GM19324 (cell line): Measurements from ENCODE around the gene NRSN2.
"Not testable (repeated sequence)": the region's sequence is repeated elsewhere in the genome, so short reads cannot be mapped to it uniquely, and the experiment has no call there.

Source experiments
- ATAC-seq: cut with Tn5 transposase; IDR thresholded peaks from one replicate; pipeline ENCODE4 v1.9.1; 2021; ENCODE audit warnings: mild to moderate bottlenecking, moderate library complexity; ENCODE audit not compliant: unreplicated experiment, low FRiP score

NRSN2 gene

DNA sequence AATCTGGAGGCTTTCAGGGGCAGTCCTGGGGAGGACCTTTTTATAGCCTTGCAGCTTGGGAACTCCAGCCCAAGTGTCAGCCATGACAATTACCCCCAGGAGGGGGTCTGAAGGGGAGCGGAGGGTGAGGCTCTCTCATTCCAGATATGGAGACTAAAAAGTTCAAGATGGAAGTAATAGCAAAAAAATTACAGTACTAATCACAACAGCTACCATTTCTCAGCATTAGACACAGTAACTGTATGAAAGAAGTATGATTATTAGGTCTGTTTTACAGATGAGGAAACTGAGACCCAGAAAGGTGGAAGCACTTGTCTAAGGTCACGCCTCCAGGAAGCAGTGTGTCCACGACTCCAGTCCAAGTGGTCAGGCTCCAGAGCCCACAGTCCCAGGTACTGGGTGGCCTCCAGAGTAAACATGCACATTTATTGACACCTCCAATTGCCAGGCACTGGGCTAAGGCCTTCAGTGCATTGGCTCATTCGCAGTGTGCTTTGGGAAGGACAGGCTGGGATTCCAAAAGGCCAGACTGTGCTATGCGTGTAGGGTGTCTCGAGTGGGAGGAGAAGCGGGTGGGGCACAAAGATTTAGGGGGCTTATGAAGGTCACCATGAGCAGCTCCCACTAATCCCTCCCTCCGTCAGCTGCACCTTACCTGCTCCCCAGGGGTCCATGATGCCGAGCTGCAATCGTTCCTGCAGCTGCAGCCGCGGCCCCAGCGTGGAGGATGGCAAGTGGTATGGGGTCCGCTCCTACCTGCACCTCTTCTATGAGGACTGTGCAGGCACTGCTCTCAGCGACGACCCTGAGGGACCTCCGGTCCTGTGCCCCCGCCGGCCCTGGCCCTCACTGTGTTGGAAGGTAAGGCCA is 2.3 kb downstream of the NRSN2 start:
- no peak for ATAC-seq

DNA sequence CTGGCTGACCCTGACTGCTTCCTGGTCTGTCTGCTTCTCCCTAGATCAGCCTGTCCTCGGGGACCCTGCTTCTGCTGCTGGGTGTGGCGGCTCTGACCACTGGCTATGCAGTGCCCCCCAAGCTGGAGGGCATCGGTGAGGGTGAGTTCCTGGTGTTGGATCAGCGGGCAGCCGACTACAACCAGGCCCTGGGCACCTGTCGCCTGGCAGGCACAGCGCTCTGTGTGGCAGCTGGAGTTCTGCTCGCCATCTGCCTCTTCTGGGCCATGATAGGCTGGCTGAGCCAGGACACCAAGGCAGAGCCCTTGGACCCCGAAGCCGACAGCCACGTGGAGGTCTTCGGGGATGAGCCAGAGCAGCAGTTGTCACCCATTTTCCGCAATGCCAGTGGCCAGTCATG is 6.3 kb downstream of the NRSN2 start:
- no peak for ATAC-seq

DNA sequence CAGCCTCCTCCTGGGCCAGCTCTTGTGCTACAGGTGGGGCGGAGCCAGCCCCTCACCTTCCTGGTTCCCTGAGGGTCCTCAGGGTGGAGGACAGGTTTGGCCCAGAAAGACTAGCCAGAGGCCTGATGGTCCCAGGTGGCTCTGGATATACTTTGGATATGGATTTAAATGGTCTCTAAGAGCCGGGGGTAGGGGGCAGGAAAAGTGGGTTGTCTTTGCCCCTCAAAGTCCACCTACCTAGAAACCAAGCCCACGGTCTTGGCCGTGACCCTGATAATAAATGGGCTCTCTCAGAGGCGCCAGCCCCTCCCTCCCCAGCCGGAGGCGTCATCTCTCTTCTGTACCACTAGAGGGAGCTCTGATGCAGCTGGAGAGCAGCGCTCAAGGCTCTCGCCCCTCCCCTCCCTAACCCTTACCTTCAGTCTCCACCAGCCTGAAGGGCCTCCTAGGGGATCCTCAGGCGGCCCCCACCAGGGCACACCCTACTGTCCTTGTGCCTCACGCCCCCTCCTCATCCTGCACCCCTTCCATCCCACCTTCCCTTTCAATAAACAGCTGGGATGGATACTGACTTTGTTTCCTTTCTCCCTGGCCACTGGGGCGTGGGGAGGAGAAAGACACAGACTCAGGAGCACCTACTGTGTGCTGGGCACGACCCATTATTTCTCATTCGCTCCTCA is 7.5 kb downstream of the NRSN2 start:
- ATAC-seq: peak; percentile 70

DNA sequence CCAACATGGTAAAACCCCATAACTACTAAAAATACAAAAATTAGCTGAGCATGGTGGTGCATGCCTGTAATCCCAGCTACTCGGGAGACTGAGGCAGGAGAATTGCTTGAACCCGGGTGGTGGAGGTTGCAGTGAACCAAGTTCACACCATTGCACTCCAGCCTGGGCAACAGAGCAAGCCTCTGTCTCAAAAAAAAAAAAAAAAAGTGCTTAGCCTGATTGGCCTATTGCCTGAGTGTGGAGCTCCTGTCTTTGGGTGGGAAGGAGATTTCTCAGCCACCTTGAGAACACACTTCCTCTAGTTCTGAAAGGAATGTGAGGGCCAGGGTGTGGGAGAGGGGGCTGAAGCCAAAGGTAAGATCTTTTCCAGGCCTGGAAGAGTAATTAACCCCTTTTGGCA is 9.2 kb downstream of the NRSN2 start:
- ATAC-seq: not testable (repeated sequence)

DNA sequence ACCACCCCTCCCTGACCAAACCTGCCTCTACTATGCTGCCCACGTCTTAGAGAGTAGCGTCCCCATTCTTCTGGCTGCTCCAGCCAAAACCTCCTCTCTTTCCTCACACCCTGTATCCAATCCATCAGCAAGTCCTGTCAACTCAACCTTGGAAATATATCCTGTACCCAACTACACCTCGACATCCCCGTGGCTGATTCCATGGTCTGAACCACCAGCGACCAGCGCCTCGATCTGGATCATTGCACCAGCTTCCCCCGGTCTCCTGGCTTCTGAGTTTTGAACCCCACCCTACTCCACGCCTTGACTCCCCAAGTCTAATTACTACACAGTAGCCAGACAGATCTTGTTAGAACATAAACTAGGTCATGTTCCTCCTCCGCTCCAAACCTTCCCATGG is 9.8 kb downstream of the NRSN2 start:
- no peak for ATAC-seq

DNA sequence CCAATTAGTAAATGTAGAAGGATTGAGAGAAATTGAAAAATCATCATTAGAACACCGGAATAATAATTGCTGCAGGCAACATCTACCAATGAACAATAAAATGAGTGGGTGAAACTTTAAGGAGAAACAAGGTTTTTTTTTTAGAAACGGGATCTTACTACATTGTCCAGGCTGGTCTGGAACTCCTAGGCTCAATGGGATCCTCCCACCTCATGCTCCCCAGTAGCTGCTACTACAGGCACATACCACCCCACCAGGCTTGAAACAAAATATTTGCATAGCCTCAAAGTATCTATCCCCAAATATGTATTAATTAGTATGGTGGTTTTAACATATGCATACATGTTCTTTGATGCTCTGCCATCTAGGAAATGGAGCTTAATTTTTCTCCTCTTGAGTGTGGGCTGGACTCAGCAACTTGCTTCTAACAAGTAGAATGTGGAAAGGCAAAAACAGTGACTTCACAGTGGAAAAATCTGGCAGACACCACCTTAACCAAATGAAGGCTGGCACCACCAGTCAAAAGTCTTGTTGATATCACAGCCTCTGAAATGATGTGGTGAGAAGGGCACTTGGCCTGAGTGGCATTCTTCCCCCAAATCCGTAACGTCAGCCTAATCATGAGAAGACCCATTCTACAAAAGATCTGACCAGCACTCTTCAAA is 12.1 kb downstream of the NRSN2 start:
- ATAC-seq: no peak

DNA sequence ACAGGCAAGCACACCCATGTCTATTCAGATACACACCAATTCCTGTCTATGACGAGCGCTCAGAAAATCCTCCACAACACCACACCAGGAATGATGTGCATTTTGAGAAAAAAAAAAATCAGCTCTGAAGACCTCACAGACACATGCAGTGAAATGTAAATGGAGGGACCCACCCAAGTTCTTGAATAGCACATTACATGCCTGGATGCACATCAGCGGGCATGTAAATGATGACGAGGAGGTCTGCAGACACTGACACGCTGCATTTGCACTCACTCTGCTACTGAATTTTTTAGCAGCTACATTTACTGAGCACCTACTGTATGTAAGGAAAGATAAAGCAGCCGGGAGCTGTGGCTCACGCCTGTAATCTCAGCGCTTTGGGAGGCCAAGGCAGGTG is 14.7 kb downstream of the NRSN2 start:
- ATAC-seq: no peak

DNA sequence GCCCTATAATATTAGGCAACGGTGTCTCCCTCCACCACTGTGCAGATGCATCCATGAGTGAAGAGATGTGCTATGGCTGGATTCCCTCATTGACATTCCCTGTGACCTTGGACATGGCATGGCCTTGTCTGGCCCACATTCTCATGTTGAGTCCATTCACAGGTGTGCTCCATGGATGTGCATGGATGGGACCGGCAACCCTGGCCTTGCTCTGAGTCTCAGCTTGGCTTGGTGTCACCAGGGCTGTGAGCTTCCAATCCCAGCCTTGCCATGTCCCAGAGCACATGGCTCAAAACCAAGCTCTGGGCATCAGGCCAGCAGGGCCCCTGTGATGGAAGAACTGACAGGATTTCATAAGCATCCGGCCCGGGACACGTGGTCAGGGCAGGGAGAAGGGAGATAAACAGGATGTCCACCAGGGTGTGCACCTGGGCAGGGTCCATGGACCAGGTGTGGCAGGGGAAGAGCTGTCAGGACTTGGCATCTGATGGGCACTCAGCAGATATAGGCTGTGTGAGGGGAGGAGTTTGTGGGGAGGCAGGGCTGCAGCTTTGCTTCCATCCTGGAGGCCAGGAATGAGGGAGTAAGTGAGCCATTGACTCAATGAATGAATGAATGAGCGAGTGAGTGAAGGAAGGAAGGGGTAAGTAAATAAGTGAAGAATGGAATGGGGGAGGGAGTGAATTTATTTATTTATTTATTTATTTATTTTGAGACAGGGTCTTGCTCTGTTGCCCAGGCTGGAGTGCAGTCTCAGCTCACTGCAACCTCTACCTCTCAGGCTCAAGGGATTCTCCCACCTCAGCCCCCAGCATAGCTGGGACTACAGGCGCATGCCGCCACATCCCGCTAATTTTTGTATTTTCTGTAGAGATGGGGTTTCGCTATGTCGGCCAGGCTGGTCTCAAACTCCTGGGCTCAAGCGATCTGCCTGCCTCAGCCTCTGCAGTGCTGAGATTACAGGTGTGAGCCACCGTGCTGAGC is 15.7 kb downstream of the NRSN2 start:
- ATAC-seq: no peak

DNA sequence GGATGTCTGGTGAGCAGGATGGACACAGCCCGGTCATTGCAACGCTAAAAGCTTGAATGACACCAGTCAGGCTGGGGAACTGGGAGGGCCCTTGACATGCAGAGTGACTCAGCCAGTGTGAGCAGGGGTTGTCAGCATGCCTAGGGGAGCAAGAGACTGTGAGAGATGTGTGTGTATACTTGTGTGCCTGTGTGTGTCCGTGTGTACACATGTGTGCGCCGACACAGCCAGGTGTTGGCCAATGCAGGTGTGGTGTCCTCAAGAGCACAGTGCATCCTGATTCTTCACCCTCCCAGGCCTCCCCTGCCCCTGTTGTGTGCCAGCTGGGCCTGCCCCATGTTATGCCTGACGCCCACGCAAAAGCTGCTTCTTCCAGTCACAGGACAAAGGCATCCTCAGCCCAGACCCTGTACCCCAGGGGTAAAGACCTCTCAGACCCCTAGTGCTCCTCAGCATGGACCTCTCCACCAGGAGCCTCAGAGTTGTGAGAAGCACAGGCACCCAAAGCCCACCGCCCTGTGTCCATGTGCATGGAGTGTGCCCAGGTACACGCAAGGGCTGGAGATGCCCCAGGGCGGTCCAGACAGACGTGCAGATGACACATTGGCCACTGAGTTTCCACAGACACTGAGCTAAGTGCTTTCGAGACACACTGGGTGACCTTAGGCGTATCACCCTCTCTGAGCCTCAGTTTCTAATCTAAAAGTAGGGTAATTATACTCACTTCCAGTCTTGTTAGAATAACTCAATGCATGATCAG is 16.6 kb downstream of the NRSN2 start:
- no peak for ATAC-seq

DNA sequence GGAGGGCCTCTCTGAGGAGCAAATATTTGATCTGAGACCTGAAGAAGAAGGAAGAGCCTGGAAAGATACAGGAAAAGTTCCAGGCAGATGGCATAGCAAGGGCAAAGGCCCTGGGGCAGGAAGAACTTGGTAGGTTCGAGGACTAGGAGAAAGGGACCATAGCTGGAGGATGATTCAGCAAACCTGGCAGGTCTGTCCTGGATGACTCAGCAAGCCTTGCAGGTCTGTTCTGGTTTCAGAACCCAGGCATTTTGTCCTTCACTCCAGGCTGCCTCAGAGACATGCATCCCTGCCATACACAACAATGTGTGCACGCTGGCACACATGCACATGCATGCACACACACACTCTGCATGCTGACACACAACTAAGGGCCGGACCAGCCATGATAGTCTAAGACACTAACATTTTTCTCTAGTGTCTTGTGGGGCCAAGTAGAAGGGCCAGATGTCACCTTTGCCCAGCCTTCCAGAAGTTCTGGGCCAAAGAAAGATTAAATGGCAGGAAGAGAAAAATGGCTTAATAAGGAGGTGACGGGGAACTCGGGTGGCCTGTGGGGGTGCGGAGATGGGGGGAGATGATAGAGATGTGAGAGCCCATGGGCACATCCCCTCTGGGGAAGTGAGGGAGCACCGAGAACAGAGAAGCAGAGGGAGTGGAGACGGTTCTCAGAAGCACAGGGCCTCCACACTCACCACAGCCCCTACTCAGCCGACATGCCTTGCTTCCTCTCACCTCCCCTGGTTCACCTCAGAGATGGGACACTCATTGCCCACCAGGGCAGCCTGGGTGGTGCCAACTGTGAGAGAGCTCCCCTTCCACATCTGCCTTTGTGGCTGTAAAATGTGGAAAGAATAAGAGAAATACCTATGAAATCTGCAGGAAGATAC is 18.2 kb downstream of the NRSN2 start:
- no peak for ATAC-seq

DNA sequence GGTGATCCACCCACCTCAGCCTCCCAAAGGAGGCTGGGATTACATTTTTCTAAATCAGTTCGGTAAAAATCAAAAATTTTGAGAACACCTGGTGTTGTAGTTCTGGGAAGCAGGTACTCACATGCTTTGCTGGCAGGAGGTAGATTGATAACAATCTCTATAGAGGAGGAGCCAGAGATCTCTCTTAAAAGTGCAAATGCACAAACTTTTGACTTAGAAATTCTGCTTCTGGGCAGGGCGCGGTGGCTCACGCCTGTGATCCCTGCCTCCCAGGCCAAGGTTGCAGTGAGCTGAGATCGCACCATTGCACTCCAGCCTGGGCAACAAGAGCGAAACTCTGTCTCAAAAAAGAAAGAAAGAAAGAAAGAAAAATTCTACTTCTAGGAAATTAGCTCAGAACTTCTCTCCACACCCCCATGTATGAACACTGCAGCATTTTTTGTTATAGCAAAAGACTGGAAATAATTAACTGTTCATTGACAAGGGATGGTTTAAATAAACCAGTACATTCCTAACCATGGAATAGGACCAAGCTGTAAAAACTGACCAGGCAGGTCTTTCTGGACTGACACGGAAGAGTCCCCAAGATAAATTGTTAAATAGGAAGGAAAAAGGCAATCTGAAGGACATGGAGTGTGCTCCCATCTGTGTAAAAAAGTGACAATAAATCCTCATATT is 19.3 kb downstream of the NRSN2 start:
- no peak for ATAC-seq

DNA sequence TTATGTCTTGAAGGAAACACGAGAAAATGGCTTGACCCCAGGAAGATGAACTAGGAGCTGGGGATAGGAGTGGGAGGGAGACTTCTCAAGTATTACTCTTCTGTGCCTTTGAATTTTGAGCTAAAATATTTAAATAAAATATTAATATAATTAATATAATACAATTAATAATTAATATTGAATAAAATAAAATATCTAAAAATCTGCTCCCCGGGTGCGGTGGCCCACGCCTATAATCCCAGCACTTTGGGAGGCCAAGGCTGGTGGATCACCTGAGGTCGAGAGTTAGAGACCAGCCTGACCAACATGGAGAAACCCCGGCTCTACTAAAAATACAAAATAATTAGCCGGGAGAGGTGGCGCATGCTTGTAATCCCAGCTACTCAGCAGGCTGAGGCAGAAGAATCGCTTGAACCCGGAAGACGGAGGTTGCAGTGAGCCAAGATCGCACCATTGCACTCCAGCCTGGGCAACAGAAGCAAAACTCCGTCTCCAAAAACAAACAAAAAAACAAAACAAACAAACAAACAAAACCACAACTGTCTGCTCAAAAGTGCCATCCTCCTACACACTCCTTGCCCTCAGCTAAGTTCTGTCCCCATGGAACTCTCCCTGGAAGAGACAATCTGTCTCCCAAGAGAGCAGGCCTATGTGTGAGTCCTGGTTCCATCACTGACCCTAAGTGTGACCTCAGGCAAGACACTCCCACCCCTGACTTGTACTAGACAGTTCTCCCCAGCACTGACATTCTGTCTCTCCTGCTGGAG is 20.0 kb downstream of the NRSN2 start:
- no peak for ATAC-seq

DNA sequence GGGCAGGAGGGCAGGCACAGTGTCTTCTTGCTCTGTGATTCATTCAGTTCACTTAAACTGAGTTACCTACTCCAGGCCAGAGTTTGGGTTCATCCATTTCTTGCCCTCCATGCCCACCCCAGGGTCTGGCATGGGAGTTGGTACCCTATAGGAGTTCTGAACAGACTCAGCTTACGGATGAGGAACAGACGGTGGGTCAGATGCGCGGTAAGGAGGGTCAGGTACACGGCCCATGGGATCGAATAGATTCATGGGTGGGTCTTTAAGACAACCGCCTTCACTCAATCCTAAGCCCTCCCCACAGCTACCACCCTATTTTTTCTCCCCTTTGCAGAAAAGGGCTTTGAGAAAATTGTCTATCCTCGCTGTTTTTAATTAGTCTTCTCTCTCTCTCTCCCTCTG is 20.6 kb downstream of the NRSN2 start:
- ATAC-seq: no peak

DNA sequence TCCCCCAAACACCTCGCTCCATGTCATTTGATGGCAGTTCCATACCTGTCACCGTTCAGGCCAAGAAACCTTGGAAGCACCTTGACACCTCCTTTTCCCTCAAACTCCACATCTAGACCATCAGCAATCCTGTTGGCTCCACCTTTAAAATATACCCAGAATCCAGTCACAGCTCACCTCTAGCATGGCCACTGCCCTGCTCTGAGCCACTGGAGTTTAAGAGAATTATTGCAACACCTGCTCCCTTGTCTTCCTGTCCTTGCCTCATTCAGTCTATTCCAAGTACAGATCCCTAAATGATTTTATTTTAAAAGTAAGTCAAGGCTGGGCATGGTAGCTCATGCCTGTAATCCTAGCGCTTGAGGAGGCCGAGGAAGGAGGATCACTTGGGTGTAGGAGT is 22.0 kb downstream of the NRSN2 start:
- ATAC-seq: no peak

DNA sequence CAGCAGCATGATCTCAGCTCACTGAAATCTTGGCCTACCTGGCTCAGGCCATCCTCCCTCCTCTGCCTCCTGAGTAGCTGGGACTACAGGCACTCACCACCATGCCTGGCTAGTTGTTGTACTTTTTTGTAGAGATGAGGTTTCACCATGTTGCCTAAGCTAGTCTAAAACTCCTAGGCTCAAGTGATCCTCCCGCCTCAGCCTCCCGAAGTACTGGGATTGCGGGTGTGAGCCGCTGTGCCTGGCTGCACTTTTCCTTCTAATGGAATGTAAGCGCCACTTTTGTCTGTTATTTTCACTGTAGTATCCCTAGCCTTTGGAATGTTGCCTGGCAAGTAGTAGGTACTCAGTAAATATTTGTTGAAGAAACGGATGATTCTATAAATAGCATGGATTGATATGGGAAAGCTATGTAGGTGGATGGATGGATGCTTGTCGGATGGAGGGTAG is 23.3 kb downstream of the NRSN2 start:
- no peak for ATAC-seq

DNA sequence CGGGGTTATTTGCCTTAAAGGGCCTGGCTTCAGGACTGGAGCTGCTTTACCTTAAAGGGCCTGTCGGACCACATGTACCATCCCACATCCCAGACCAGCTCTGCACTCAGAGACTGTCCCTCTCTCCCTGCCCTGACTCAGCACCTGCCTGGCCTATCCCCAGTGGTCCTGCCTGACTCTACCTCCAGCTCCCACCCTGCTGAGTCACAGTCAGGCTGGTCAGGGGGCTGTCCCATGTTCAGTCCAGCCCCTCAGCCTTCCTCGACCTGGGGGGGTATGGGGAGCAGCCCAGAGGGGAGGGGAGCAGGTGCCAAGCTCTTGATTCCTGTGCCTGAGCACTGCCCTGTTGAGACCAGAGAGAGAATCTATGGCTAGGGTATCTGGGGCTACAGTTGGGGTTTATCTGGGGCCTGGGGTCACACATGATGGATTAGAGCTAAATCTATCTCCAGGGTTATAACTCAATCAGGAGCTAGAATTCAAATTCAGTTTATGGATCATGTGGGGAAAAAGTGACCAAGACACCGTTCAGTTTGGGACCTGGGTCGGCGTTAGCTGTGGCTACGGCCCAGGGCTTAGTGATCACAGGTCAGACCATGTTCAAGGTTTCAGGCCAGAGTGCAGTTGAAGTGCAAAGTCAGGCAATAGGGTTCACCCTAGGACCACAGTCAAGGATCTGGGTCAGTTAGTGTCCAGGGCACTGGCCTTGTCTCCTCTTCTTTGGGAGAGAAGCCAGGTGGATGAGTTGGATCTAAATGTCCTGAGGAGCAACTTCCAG is 24.3 kb downstream of the NRSN2 start:
- ATAC-seq: no peak
